Mesendoderm (in vitro differentiated cells): ENCODE results near the gene OPRL1. TPM values are rescaled to one million over a fixed set of nuclear protein-coding genes. Genes with fewer than 3 reads are reported as not detected.

Experiments used
- DNase-seq: peaks from one replicate; pipeline ENCODE4 v3.0.0; 2013
- H2AK5ac ChIP-seq: 2 replicates; pipeline ENCODE4 v1.6.1; 2013; ENCODE audit warnings: low read length, inconsistent platforms
- H2BK120ac ChIP-seq: 2 replicates; pipeline ENCODE4 v1.6.1; 2013; ENCODE audit warnings: low read depth, mild to moderate bottlenecking, low read length, moderate library complexity, mixed read lengths
- H2BK15ac ChIP-seq: replicated peaks from 2 replicates; pipeline ENCODE4 v1.6.1; 2013; ENCODE audit warnings: low read depth, mild to moderate bottlenecking, moderate library complexity
- H2BK5ac ChIP-seq: 2 replicates; pipeline ENCODE4 v1.6.1; 2013; ENCODE audit warnings: low read length, inconsistent platforms
- H3K18ac ChIP-seq: 2 replicates; pipeline ENCODE4 v1.6.1; 2013; ENCODE audit warnings: mild to moderate bottlenecking, low read length, mixed read lengths
- H3K23ac ChIP-seq: one replicate; pipeline ENCODE4 v1.6.1; 2013; ENCODE audit warnings: low read length
- H3K27ac ChIP-seq: 2 replicates; pipeline ENCODE4 v1.5.1; 2013; ENCODE audit warnings: low read depth, mild to moderate bottlenecking, inconsistent platforms, low read length, moderate library complexity
- H3K27me3 ChIP-seq: 2 replicates; pipeline ENCODE4 v1.6.1; 2013; ENCODE audit warnings: low read length, control low read depth, mild to moderate bottlenecking, inconsistent platforms; ENCODE audit not compliant: insufficient read depth, poor library complexity
- H3K36me3 ChIP-seq: 2 replicates; pipeline ENCODE4 v1.6.1; 2013; ENCODE audit warnings: low read length, inconsistent platforms; ENCODE audit not compliant: control insufficient read depth, insufficient read depth
- H3K4ac ChIP-seq: one replicate; pipeline ENCODE4 v1.6.1; 2013; ENCODE audit warnings: low read depth, mild to moderate bottlenecking, low read length, moderate library complexity
- H3K4me1 ChIP-seq: 2 replicates; pipeline ENCODE4 v1.6.1; 2013; ENCODE audit warnings: low read depth, low read length, inconsistent platforms; ENCODE audit not compliant: control insufficient read depth
- H3K4me2 ChIP-seq: 2 replicates; pipeline ENCODE4 v1.6.1; 2013; ENCODE audit warnings: low read length
- H3K4me3 ChIP-seq: 2 replicates; pipeline ENCODE4 v1.5.1; 2013; ENCODE audit warnings: mild to moderate bottlenecking, low read length
- H3K56ac ChIP-seq: one replicate; pipeline ENCODE4 v1.6.1; 2013; ENCODE audit warnings: low read length
- H3K79me1 ChIP-seq: 2 replicates; pipeline ENCODE4 v1.6.1; 2013; ENCODE audit warnings: low read length, inconsistent platforms
- H3K79me2 ChIP-seq: 2 replicates; pipeline ENCODE4 v1.6.1; 2013; ENCODE audit warnings: mild to moderate bottlenecking, low read length; ENCODE audit not compliant: control insufficient read depth, insufficient read depth
- H3K9ac ChIP-seq: 2 replicates; pipeline ENCODE4 v1.6.1; 2013; ENCODE audit warnings: low read length, inconsistent platforms
- H4K5ac ChIP-seq: one replicate; pipeline ENCODE4 v1.6.1; 2013; ENCODE audit warnings: low read length
- H4K8ac ChIP-seq: one replicate; pipeline ENCODE4 v1.6.1; 2013; ENCODE audit warnings: low read depth, mild to moderate bottlenecking, control low read depth, low read length, moderate library complexity
- WGBS: extraction: QIAGEN DNeasy Blood & Tissue Kit; methylation state at CpG from one replicate; pipeline ENCODE4 v1.1.7; 2013; ENCODE audit warnings: low lambda C conversion rate, missing lambda C conversion rate; ENCODE audit not compliant: insufficient coverage; ENCODE audit errors: extremely low coverage; 5-methylcytosine and 5-hydroxymethylcytosine counted together
- small RNA-seq: library from polyadenylated mRNA; stranded (forward); fragments of <200 nt; extraction: miRNeasy Mini kit (QIAGEN cat#:217004); gene quantifications from one replicate; pipeline ENCODE3, GENCODE V24; 2013; ENCODE audit not compliant: insufficient read depth

OPRL1 gene

DNA sequence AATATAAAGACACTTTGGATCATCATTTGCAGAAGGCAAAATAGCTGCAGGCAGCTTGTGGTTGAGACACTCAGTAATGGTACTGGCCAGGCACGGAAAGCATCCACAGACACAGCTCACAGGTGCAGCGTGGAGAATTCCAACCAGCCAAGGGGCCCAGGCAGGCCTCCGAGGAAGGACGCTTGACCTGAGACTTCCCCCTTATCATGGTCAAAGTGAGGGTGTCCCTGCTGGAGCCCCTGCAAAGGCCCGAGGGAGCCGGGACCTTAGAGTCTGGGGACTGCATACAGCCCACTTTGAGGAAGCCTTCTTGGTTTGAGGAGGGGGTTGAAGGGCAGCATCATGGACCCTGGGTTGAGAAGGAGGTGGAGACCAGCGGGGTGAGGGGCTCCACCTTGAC lies 69.3 kb downstream of the OPRL1 start:
- Histone ChIP-seq H2BK120ac (no peak overlapping the region), H3K9ac (no peak overlapping the region), H4K8ac (no peak overlapping the region), H3K36me3 (no peaks in the 10 kb centered on the region), H3K4me3 (no peak overlapping the region), H2BK5ac (no peak overlapping the region), H3K56ac (no peak overlapping the region), H3K18ac (no peak overlapping the region), H3K27ac (no peak overlapping the region), H3K79me1 (no peaks in the 10 kb centered on the region), H3K79me2 (no peaks in the 10 kb centered on the region), H2AK5ac (no peak overlapping the region), H3K4me2 (no peak overlapping the region), H3K23ac (no peak overlapping the region), H3K4ac (no peak overlapping the region), H4K5ac (no peak overlapping the region), H2BK15ac (no peak overlapping the region), H3K4me1 (no peaks in the 10 kb centered on the region), H3K27me3 (no peaks in the 10 kb centered on the region)
- DNase-seq: no peak
- WGBS: no CpG with 5 or more reads among the region's 7 CpGs

GRCh38 chr20:64149809-64150560 lies 70.1 kb downstream of the OPRL1 start:
- Histone ChIP-seq H3K36me3 (no peaks in the 10 kb centered on the region), H3K27ac (no peak overlapping the region), H3K18ac (no peak overlapping the region), H3K4ac (no peak overlapping the region), H3K4me1 (no peaks in the 10 kb centered on the region), H3K56ac (no peak overlapping the region), H3K27me3 (no peaks in the 10 kb centered on the region), H4K5ac (no peak overlapping the region), H3K79me1 (no peaks in the 10 kb centered on the region), H3K79me2 (no peaks in the 10 kb centered on the region), H3K9ac (no peak overlapping the region), H2BK120ac (no peak overlapping the region), H3K23ac (no peak overlapping the region), H3K4me2 (no peak overlapping the region), H3K4me3 (no peak overlapping the region), H2AK5ac (no peak overlapping the region), H2BK5ac (no peak overlapping the region), H4K8ac (no peak overlapping the region), H2BK15ac (no peak overlapping the region)
- WGBS: no CpG with 5 or more reads among the region's 26 CpGs
- DNase-seq: no peak

Small RNA genes within 50 kb of the gene (small RNA-seq; reads per million reads assigned to genes)
- gene AL355803.1 (not detected), gene MIR6813 (not detected)
